DND-41 (cell line): ENCODE data around the gene CNEP1R1.
A peak's percentile ranks its signal among the peaks of the same experiment; 100 is the strongest.
"Not testable (repeated sequence)": the region's sequence is repeated elsewhere in the genome, so short reads cannot be mapped to it uniquely, and the experiment has no call there.

Experiments used
- ATAC-seq: fragments of 200-7000 bp; cut with Tn5 transposase; 3 replicates; pipeline ENCODE4 v1.9.1; 2021; ENCODE audit warnings: low read depth; ENCODE audit not compliant: insufficient read depth
- DNase-seq: peaks from one replicate; pipeline ENCODE4 v3.0.0-alpha.2; 2020
- H2AFZ ChIP-seq: 2 replicates; pipeline ENCODE4 v1.6.0; 2012; ENCODE audit warnings: low read depth, low read length
- H3K27ac ChIP-seq: 2 replicates; pipeline ENCODE4 v1.5.1; 2012; ENCODE audit warnings: low read length, inconsistent platforms
- H3K27me3 ChIP-seq: fragments of 200-600 bp; sonication (generic); 2 replicates; pipeline ENCODE4 v1.6.0; 2012; ENCODE audit warnings: low read length, mild to moderate bottlenecking, inconsistent platforms; ENCODE audit not compliant: insufficient read depth, poor library complexity
- H3K36me3 ChIP-seq: 2 replicates; pipeline ENCODE4 v1.5.1; 2012; ENCODE audit warnings: low read length, inconsistent platforms; ENCODE audit not compliant: insufficient read depth
- H3K4me1 ChIP-seq: 2 replicates; pipeline ENCODE4 v1.5.1; 2012; ENCODE audit warnings: mild to moderate bottlenecking, low read length; ENCODE audit not compliant: insufficient read depth
- H3K4me2 ChIP-seq: 2 replicates; pipeline ENCODE4 v1.6.0; 2012; ENCODE audit warnings: mild to moderate bottlenecking, moderate library complexity, low read length, inconsistent platforms; ENCODE audit not compliant: insufficient read depth
- H3K4me3 ChIP-seq, 2 experiments: fragments of 200-600 bp in 1 of 2; shearing (Covaris generic) in 1 of 2; 2 replicates each; pipeline ENCODE4 v1.5.1; 2012 to 2016; ENCODE audit warnings: inconsistent platforms in 2 of 2, low read length in 2 of 2, mild to moderate bottlenecking in 2 of 2, low read depth in 1 of 2, moderate library complexity in 1 of 2
- H3K79me2 ChIP-seq: 2 replicates; pipeline ENCODE4 v1.6.0; 2012; ENCODE audit warnings: low read length, inconsistent platforms; ENCODE audit not compliant: insufficient read depth
- H3K9ac ChIP-seq: 2 replicates; pipeline ENCODE4 v1.6.0; 2012; ENCODE audit warnings: low read depth, mild to moderate bottlenecking, inconsistent platforms, low read length, moderate library complexity
- H3K9me3 ChIP-seq: 2 replicates; pipeline ENCODE4 v1.5.1; 2012; ENCODE audit warnings: low read length, moderate library complexity, mild to moderate bottlenecking, inconsistent platforms; ENCODE audit not compliant: insufficient read depth, severe bottlenecking
- H4K20me1 ChIP-seq: 2 replicates; pipeline ENCODE4 v1.6.0; 2012; ENCODE audit warnings: low read length; ENCODE audit not compliant: insufficient read depth
- CTCF ChIP-seq: IDR thresholded peaks from 2 replicates; pipeline ENCODE4 v1.5.1; 2012; ENCODE audit warnings: borderline replicate concordance, low read length, moderate library complexity, mild to moderate bottlenecking; ENCODE audit not compliant: poor library complexity, severe bottlenecking; ENCODE audit errors: extremely low read depth
- EZH2 ChIP-seq: IDR thresholded peaks from 3 replicates; pipeline ENCODE4 v1.6.1; 2012; ENCODE audit warnings: borderline replicate concordance, low read depth, mild to moderate bottlenecking, moderate library complexity, low read length, inconsistent platforms; ENCODE audit not compliant: severe bottlenecking

The CNEP1R1 gene

DNA sequence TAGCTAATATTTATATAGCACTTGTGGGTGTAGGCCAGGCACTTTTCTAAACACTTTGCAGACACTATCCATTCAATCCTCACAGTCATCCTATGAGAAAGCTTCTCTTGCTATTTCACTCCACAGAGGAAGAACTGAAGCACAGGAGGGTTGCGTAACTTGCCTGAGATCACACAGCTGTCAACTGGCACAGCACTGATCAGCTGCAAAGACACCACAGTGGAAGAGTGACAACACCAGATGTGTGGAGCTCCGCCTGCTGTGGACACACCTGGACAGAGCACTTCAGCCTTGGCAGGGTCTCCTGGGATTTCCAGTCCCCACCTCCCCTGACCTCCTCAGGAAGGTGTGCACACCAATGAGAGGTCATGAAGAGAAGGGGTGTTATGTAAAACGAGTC is 13.3 kb upstream of the CNEP1R1 start:
- H3K4me1 ChIP-seq: no peaks in the 10 kb centered on the region
- peak; percentile 35; the same call in 1 of the 3 replicates for ATAC-seq
- H3K27ac ChIP-seq: no peak overlapping the region
- H3K4me3 ChIP-seq: no peak overlapping the region
- H2AFZ ChIP-seq: no peak overlapping the region
- DNase-seq: peak; percentile 7
- H3K4me2 ChIP-seq: no peak overlapping the region
- TF ChIP-seq CTCF: no peak
- TF ChIP-seq EZH2: no peak
- H3K27me3 ChIP-seq: no peaks in the 10 kb centered on the region
- H3K79me2 ChIP-seq: no peaks in the 10 kb centered on the region
- no peaks in the 10 kb centered on the region for H4K20me1 ChIP-seq
- H3K9ac ChIP-seq: no peak overlapping the region
- no peaks in the 10 kb centered on the region for H3K36me3 ChIP-seq
- H3K9me3 ChIP-seq: no peaks in the 10 kb centered on the region

DNA sequence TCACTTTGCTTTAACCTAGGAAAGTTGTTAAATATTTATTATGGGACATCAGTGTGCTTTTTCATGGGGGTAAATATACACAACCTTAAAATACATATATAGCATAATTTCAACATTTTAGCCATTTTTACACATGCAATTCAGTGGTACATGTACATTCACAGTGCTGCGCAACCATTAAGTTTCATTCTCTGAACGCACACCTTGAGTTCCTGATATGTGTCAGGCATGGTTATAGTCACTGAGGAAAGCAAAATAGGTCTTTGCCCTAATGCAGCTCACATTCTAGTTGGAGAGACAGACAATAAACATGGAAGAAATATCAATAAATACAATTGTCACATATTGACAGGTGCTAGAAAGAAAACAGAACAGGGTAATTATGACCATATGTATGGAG is 12.8 kb upstream of the CNEP1R1 start:
- no peak for ATAC-seq
- H3K27me3 ChIP-seq: no peaks in the 10 kb centered on the region
- H2AFZ ChIP-seq: no peak overlapping the region
- H3K79me2 ChIP-seq: no peaks in the 10 kb centered on the region
- no peaks in the 10 kb centered on the region for H3K9me3 ChIP-seq
- no peak for TF ChIP-seq CTCF
- H3K4me3 ChIP-seq: no peak overlapping the region
- no peak for DNase-seq
- H3K4me1 ChIP-seq: no peaks in the 10 kb centered on the region
- H3K27ac ChIP-seq: no peak overlapping the region
- no peaks in the 10 kb centered on the region for H4K20me1 ChIP-seq
- no peaks in the 10 kb centered on the region for H3K36me3 ChIP-seq
- no peak overlapping the region for H3K4me2 ChIP-seq
- H3K9ac ChIP-seq: no peak overlapping the region

DNA sequence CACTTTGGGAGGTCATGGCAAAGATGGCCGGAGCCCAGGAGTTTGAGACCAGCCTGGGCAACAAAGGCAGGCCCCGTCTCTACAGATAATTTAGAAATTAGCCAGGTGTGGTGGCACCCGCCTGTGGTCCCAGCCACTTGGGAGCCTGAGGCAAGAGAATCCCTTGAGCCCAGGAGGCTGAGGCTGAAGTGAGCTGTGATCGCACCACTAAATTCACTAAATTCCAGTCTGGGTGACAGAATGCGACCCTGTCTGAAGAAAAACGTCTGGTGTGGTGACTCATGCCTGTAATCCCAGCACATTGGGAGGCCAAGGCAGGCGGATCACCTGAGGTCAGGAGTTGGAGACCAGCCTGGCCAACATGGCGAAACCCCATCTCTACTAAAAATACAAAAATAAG is 10.8 kb upstream of the CNEP1R1 start:
- not testable (repeated sequence) for H3K9ac ChIP-seq, H3K4me2 ChIP-seq, H4K20me1 ChIP-seq, H3K27ac ChIP-seq, ATAC-seq, H3K27me3 ChIP-seq, H3K36me3 ChIP-seq, H2AFZ ChIP-seq, H3K4me3 ChIP-seq, DNase-seq, H3K79me2 ChIP-seq, H3K9me3 ChIP-seq, H3K4me1 ChIP-seq

- no peak overlapping the region for H3K27ac ChIP-seq
- H3K79me2 ChIP-seq: no peaks in the 10 kb centered on the region
- no peak overlapping the region for H3K4me2 ChIP-seq
- H4K20me1 ChIP-seq: no peaks in the 10 kb centered on the region
- H2AFZ ChIP-seq: no peak overlapping the region
- H3K36me3 ChIP-seq: no peaks in the 10 kb centered on the region
- H3K4me3 ChIP-seq: no peak overlapping the region
- DNase-seq: no peak
- H3K9ac ChIP-seq: no peak overlapping the region
- no peaks in the 10 kb centered on the region for H3K9me3 ChIP-seq
- H3K4me1 ChIP-seq: no peaks in the 10 kb centered on the region
- no peak for TF ChIP-seq EZH2
- TF ChIP-seq CTCF: no peak
- no peak for ATAC-seq
- H3K27me3 ChIP-seq: no peaks in the 10 kb centered on the region
These were observed 9.4 kb upstream of the CNEP1R1 start for GRCh38 chr16:50015631-50016030.
